Astrocyte (in vitro differentiated cells and primary cell): ENCODE results near the gene PDE6D. TPM values are rescaled to one million over a fixed set of nuclear protein-coding genes. Genes with fewer than 3 reads are reported as not detected.
A peak's percentile ranks its signal among the peaks of the same experiment; 100 is the strongest.

Experiments used
- DNase-seq: peaks from one replicate; pipeline ENCODE4 v3.0.0-alpha.2; 2010; ENCODE audit warnings: low read depth
- FAIRE-seq: peaks from 2 replicates; lab custom pipeline; 2011; peaks lifted over from hg19 to GRCh38; lab: Jason Lieb, UNC
- H2AFZ ChIP-seq: 2 replicates; pipeline ENCODE4 v1.6.0; 2012; ENCODE audit warnings: low read depth, low read length, inconsistent platforms
- H3K27ac ChIP-seq: 2 replicates; pipeline ENCODE4 v1.5.1; 2011; ENCODE audit warnings: low read depth, low read length, inconsistent platforms
- H3K27me3 ChIP-seq: 2 replicates; pipeline ENCODE4 v1.6.0; 2011; ENCODE audit warnings: low read length, inconsistent platforms; ENCODE audit not compliant: insufficient read depth
- H3K36me3 ChIP-seq: 2 replicates; pipeline ENCODE4 v1.5.1; 2011; ENCODE audit warnings: low read length, inconsistent platforms; ENCODE audit not compliant: insufficient read depth
- H3K4me1 ChIP-seq: 2 replicates; pipeline ENCODE4 v1.5.1; 2011; ENCODE audit warnings: low read length, inconsistent platforms; ENCODE audit not compliant: insufficient read depth
- H3K4me2 ChIP-seq: 2 replicates; pipeline ENCODE4 v1.6.0; 2012; ENCODE audit warnings: low read length, inconsistent platforms
- H3K4me3 ChIP-seq: 2 replicates; pipeline ENCODE4 v1.5.1; 2011; ENCODE audit warnings: low read depth, mild to moderate bottlenecking, low read length, inconsistent platforms; ENCODE audit not compliant: insufficient read depth
- H3K79me2 ChIP-seq: 2 replicates; pipeline ENCODE4 v1.6.0; 2012; ENCODE audit warnings: mild to moderate bottlenecking, low read length, inconsistent platforms; ENCODE audit not compliant: insufficient read depth
- H3K9ac ChIP-seq: 2 replicates; pipeline ENCODE4 v1.6.0; 2012; ENCODE audit warnings: mild to moderate bottlenecking, low read length, inconsistent platforms
- H3K9me3 ChIP-seq: 2 replicates; pipeline ENCODE4 v1.5.1; 2012; ENCODE audit warnings: low read depth, mild to moderate bottlenecking, low read length, inconsistent platforms; ENCODE audit not compliant: insufficient read depth
- H4K20me1 ChIP-seq: 2 replicates; pipeline ENCODE4 v1.6.0; 2012; ENCODE audit warnings: low read length, inconsistent platforms; ENCODE audit not compliant: insufficient read depth
- H3K27ac Mint-ChIP-seq: one replicate; pipeline ENCODE4 v1.8.0; 2021; ENCODE audit warnings: mild to moderate bottlenecking, mixed read lengths; ENCODE audit not compliant: unreplicated experiment
- H3K27me3 Mint-ChIP-seq: one replicate; pipeline ENCODE4 v1.8.0; 2021; ENCODE audit warnings: low read depth, mixed read lengths; ENCODE audit not compliant: unreplicated experiment
- H3K36me3 Mint-ChIP-seq: one replicate; pipeline ENCODE4 v1.8.0; 2021; ENCODE audit warnings: low read depth, mixed read lengths; ENCODE audit not compliant: unreplicated experiment
- H3K4me1 Mint-ChIP-seq: one replicate; pipeline ENCODE4 v1.8.0; 2021; ENCODE audit warnings: low read depth, mixed read lengths; ENCODE audit not compliant: unreplicated experiment
- H3K4me3 Mint-ChIP-seq: one replicate; pipeline ENCODE4 v1.8.0; 2021; ENCODE audit warnings: mild to moderate bottlenecking, moderate library complexity, mixed read lengths; ENCODE audit not compliant: unreplicated experiment
- H3K9me3 Mint-ChIP-seq: one replicate; pipeline ENCODE4 v1.8.0; 2021; ENCODE audit warnings: mild to moderate bottlenecking, mixed read lengths; ENCODE audit not compliant: unreplicated experiment
- CTCF ChIP-seq: IDR thresholded peaks from 2 replicates; pipeline ENCODE4 v1.5.1; 2011; ENCODE audit warnings: low read depth, mild to moderate bottlenecking, inconsistent platforms, low read length, moderate library complexity; ENCODE audit not compliant: insufficient read depth
- EZH2 ChIP-seq: IDR thresholded peaks from 2 replicates; pipeline ENCODE4 v1.6.1; 2012; ENCODE audit warnings: mild to moderate bottlenecking, low read length, inconsistent platforms; ENCODE audit not compliant: insufficient read depth
- total RNA-seq: library from RNA; stranded (reverse); gene quantifications from 2 replicates; pipeline ENCODE4 v1.2.1, GENCODE V29; 2021

The PDE6D gene
- total RNA-seq, 1 donor from 2014 or later, result 19.0 TPM

DNA sequence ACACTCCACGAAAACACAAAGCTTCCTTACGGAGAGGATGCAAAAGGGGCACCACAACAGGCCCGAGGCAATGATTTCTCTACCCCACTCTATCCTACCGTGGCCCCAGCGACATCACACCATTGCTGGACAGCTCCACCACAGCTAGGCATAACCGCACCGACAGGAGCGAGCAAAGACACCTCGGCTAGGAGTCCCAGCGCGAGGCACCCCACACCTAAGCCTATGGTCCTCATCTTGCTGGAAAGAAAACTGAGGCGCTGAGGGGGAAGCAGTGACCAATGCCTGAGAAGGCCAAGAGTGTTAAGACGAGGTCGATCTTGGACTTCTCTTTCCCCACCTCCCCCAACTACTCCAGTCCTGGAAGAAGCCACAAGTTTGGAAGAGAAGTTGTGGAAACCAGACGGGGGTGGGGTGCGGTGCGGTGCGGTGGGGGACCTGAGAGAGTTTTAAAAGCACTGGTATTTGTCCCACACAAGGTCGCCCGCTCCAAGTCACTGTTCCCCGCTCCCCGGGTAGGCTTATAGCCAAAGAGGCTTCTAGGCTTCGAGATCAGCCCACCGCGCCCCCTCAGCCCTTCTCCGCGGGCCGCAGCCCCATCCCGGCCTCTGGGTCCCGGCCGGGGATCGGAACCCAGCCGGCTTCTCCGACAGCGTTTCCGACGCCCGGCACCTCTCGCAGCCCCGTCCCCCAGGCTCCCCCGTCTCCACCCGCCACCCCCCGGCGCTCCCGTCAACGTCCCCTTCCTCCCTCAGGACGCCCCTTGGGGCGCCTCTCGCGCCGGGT is 766 bp downstream of the PDE6D start:
- FAIRE-seq (no peak), DNase-seq (peak; percentile 34)
- Histone ChIP-seq H2AFZ (peak overlapping the region; percentile 95), H3K4me1 (peaks cover 10% of the 10 kb centered on the region), H3K4me3 (peak overlapping the region; percentile 91), H3K79me2 (peaks cover 9% of the 10 kb centered on the region), H3K9me3 (no peaks in the 10 kb centered on the region), H3K4me2 (peak overlapping the region; percentile 88), H3K27me3 (no peaks in the 10 kb centered on the region), H3K36me3 (no peaks in the 10 kb centered on the region), H4K20me1 (peaks cover 12% of the 10 kb centered on the region), H3K27ac (no peak overlapping the region), H3K9ac (peak overlapping the region; percentile 81)
- H3K27me3 Mint-ChIP-seq, result no peaks in the 10 kb centered on the region
- H3K4me3 Mint-ChIP-seq, result peak overlapping the region; percentile 97
- no peaks in the 10 kb centered on the region for H3K36me3 Mint-ChIP-seq
- H3K4me1 Mint-ChIP-seq, result peaks cover 14% of the 10 kb centered on the region
- no peaks in the 10 kb centered on the region for H3K9me3 Mint-ChIP-seq
- TF ChIP-seq EZH2 (no peak), CTCF (no peak)
- no peak overlapping the region for H3K27ac Mint-ChIP-seq

GRCh38 chr2:231769170-231770136 is 11.6 kb downstream of the PDE6D start:
- Histone ChIP-seq H3K36me3 (no peaks in the 10 kb centered on the region), H3K9ac (no peak overlapping the region), H3K4me1 (peaks cover 3% of the 10 kb centered on the region), H3K27me3 (no peaks in the 10 kb centered on the region), H3K27ac (no peak overlapping the region), H3K9me3 (no peaks in the 10 kb centered on the region), H3K79me2 (no peaks in the 10 kb centered on the region), H3K4me2 (no peak overlapping the region), H3K4me3 (no peak overlapping the region), H2AFZ (no peak overlapping the region), H4K20me1 (no peaks in the 10 kb centered on the region)
- H3K27me3 Mint-ChIP-seq, result no peaks in the 10 kb centered on the region
- no peak for TF ChIP-seq EZH2
- TF ChIP-seq CTCF, result no peak
- DNase-seq (no peak), FAIRE-seq (no peak)
- no peak overlapping the region for H3K4me3 Mint-ChIP-seq
- H3K27ac Mint-ChIP-seq, result no peak overlapping the region
- no peaks in the 10 kb centered on the region for H3K9me3 Mint-ChIP-seq
- peaks cover 24% of the 10 kb centered on the region for H3K4me1 Mint-ChIP-seq
- H3K36me3 Mint-ChIP-seq, result no peaks in the 10 kb centered on the region
